IPS-11a (cell line): ENCODE measurements around the gene TIMP3.

Experiments used
- H3K4me3 ChIP-seq: one replicate; pipeline ENCODE4 v1.5.1; 2013; ENCODE audit warnings: low read depth, low read length, control low read depth

Gene TIMP3

DNA sequence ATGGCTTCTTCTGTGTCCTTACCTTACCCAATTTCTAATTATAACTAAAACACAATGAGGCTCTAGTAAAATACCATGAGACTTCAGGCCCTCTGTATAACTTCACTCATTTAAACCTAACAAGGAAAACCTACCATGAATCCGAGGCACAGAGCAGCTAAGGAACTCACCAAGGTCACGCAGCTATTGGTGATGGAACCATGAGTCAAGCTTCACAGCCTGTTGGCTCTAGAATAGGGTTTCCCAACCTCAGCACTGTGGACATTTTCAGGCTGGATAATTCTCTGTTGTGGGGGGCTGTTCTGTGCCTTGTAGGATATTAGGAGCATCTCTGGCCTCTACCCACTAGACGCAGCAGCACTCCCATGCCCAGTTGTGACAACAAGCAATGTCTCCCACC is 75.7 kb downstream of the TIMP3 start:
- H3K4me3 ChIP-seq: no peak overlapping the region

DNA sequence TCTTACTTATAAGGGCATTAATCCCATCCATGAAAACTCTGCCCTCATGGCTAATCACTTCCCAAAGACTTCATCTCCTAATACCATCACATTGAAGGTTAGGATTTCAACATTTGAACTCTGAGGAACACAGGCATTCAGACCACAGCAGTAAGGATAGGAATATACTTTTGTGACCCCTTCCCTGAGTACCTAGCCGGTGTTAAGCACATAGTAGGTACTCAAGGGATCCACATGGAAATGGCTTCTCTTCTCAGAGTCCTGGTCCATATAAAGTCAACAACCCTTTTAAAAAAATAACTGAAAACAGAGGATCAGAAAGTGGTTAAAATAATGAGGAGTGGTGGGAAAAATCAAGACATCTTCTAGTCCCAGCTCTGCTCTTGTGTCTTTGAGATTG is 78.0 kb downstream of the TIMP3 start:
- no peak overlapping the region for H3K4me3 ChIP-seq

DNA sequence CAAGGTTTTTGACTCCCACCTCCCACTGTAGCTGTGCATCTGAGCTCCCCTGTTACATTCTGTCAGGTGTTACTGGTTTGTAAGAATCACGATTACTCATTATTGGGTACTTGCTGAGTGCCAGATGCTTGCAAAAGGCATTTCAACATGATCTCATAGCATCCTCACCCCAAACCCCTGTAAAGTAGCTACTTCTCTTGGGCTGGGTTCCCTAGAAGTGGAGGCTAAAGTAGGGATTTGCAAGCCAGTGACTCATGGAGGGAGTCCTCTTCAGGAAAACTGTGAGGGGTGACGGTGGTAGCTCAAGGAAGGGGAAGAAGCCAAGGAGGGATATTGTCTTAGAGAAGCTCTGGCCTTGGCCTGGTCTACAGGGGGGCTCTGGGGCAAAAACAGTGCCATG is 78.6 kb downstream of the TIMP3 start:
- no peak overlapping the region for H3K4me3 ChIP-seq

DNA sequence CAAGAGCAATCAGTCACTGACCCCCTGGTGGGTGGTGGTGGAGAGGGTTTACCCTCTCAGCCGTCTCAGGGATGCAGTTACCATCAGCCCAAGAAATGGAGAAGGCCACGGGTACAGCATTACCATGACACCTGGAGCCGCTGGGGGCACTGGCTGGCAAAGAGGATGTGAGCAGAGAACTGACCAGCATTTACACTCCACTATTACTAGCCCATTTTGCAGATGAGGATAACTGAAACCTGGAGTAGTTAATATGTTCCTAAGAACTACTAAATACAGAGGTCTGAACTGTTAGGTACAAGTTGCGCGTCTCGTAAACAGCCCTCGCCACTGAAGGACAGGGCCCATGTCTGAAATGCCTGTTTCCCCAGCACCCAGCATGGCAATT is 79.0 kb downstream of the TIMP3 start:
- no peak overlapping the region for H3K4me3 ChIP-seq

DNA sequence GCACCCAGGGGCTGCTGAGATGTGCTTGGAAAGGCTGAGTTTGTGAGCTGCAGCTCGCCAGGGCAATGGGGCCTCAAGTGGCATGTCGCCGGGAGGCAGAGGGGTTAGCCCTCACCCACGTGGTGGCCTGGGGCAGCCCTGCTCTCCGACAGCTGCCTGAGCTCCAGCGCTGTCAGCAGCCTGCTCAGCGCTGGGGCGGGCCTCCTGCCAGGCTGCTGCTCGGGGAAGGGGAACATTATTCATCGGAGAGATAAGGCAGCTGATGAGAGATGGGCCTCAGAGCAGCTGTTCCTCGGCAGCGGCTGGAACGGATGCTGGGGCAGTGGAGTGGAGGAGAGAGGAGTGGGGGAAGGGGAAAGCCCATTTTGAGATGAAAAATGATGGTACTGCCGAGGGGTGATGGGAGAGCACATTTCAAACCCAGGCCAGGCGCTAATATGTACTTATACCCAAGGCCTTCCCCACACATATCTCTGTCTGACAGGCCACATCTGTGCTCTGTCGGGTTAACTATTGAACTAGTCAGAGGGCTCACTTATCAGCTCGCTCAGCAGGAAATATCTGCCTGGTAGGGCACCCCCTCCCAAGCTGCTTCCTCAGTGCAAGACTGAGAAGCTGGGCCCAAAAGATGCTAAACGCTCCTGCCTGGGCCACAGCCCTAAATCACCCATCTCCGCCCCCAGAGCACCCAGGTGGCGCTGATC is 79.5 kb downstream of the TIMP3 start:
- no peak overlapping the region for H3K4me3 ChIP-seq

DNA sequence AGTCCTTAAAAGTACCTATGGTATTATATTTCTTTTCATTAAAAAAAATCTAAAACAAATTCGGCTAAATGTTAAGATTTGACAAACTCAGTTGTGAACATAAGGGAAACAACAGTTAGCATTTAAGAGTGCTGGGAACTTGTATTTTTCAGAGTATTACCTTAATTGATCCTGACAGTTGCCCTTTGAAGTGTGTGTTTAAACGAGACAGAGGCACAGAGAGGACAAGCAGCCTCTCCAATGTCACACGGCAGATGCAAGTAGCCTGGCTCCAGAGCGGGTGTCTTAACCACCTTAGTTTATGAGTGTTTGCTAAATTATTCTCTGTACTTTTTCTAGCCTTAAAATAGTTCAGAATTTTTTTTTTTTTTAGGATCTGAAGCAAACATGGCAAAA is 80.9 kb downstream of the TIMP3 start:
- no peak overlapping the region for H3K4me3 ChIP-seq

DNA sequence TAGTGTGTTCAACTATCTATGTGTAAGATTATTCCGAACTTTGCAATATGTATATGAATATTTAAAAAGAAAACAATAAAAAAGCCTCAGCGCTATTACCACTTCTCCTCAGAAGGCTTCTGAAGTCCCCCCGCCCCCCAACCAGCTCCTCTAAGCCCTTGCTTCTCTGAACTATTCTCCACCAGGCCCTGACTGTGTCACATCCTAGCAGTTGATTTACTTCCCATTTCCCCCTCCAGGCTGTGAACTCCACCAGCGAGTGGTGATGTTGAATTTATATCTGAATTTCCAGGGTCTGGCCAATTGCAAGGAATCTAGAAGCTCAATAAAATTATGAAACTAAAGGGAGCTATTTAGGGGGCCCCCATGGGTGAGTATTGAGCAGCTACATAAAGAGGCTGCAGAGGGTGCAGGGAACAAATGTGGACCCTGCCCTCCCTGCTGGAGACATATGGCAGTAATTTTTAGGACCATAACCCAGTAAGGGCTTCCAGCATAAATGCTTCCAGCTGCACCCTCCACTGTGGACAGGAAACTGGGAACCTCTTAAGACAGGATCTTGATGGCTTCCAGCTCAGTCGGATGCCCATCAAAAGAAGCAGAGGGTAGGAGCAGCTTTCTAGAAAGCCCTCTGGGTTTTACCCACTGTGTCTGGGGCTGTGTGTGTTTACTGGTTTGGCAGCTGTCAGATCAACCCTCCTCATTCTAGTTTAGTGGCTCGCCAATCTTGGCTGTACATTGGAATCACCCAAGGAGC is 81.4 kb downstream of the TIMP3 start:
- H3K4me3 ChIP-seq: no peak overlapping the region

DNA sequence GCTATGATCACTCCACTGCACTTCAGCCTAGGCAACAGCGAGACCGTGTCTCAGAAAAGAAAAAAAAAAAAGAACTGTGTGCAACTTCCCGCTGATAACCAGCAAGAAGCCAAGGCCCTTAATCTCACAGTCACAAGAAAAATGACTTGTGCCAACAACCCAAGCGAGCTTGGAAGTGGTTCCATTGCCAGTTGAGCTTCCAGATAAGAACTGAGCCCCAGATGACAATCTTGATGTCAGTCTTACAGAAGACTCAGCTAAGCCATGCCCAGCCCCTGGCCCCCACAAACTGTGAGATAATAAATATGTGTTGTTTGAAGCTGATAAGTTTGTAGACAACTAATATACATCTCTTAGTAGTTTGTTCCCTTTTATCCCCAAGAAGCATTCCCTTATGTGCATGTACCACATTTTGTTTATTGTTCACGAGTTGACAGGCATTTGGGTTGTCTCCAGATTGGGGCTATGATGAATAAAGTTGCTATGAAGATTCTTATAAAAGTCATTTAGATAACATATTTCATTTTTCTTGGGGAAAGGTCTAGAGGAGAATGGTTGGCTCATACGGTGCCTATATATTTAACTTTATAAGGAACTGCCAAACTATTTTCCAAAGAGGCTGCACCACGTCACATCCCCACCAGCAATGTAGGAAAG is 85.9 kb downstream of the TIMP3 start:
- H3K4me3 ChIP-seq: no peak overlapping the region

DNA sequence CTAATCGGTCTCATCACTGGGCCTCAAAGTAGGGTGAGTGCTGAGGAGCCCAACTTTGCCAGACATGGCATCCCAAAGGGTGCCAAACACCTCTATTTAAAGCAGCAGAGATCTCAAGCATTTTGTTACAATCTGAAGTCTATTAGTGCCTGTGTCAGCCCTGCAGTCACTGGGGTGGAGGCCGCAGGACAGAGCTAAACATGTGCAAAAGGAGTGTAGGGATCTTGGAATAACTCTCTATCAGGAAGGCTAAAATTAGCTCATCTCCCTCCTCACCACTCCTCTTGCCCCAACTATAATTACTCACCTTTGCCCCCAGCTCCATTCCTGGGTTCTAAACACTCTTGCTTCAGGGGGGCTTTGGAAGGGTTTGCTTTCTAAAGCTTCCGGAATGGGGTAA is 87.5 kb downstream of the TIMP3 start:
- no peak overlapping the region for H3K4me3 ChIP-seq

DNA sequence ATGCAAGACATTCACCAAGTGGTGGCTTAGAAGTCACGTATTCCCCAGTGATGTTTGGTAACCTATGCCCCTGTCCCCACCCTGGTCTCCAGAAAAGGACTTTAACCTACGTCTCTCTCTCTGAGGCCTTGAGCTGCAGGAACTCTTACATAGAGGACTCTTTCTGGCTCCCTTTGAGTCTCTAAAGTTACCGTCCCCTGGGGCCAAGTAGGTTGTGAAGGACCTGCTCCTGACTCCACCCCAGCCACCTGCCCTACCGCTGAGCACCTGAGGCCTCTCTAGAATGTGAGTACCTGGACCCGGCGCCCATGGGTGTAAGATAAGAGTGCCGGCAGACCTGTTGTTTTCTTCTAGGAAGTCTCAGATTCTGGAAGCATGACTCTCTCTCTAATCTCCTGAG is 95.4 kb downstream of the TIMP3 start:
- H3K4me3 ChIP-seq: no peak overlapping the region

DNA sequence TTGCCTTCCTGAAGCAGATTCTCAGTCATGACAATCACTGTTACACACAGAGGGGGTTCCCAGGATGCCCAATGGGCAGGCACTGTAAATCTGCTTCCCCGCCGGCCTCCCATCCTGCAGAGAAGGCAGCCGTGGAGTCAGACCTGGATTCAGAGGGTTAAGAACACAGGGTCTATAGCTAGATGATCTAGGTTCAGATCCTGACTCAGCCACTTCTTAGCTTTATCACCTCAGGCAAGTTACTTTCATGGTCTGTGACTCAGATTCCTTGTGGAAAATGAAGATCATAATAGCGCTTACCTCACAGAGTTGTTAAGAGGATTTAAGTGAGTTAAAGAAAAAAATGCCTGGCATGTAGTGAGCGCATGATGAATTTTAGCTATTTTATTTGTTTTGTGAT is 95.9 kb downstream of the TIMP3 start:
- H3K4me3 ChIP-seq: no peak overlapping the region

DNA sequence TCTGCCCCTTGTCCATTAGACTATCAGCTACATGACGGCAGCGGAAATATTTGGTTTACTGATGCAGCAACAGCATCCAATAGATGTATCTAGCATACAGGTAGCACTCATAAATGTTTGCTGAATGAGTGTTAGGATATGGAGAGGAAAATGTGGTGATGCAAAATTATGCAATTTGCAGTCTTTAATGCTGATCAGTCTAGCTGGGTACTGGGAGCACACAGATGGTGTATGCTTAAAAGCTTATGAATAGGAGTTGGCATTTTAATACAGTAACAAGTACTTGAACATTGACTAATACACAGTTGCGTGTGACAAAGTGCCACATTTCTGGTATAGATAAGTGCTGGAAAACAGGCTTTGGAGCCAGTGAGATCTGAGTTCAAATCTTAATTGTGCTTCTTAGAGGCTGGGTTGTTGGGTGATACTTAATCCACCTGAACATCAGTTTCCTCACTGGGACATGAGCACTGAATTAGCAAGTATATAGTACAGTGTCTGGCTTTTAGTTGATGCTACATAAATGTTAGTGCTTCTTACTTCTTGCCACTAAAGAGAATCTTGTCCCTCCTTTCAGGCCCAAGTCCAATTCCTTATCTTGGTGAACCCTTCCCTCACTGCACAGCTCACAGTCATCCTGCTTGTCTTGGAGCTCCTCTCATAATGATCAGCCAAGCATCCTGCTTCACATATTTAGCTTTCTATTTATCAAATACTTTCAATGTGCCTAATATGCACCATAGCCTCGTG is 99.6 kb downstream of the TIMP3 start:
- no peak overlapping the region for H3K4me3 ChIP-seq

DNA sequence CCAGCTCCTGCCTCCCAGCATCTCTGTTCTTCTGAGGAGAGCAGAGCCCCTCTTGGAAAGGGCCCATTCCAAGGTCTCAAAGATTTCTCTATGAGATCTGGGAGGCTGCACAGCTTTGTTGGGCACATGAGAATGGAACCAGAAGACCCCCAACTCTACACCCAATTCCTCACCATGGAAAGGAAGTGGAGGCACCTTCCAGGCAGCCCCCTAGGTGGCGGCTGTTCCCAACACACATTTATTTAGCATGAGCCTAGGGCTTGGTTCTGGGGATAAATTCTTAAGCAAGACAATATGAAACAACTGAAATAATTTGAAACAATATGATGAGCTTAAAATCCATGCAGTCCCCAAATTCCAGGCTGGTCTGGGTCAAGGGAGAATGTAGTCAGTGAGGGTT is 100.4 kb downstream of the TIMP3 start:
- no peak overlapping the region for H3K4me3 ChIP-seq

DNA sequence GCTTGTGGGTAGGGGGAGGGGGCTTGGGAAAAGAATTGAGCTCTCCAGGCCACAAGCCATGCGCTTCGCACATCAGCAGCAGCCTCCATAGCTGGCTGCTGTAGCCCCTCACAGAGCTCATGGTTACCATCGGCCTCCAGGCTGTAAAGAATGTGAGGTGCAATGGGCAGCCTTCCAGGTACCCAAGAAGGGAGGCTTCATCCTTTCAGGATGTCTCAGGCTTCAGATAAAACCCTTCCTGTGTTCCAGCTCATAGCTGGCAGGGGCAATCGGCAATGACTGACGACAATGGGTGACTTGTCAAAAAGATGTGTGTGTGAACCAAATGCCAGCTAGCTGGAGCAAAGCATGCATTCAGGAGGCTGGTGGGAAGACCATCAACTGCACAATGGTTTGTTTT is 102.0 kb downstream of the TIMP3 start:
- H3K4me3 ChIP-seq: no peak overlapping the region

DNA sequence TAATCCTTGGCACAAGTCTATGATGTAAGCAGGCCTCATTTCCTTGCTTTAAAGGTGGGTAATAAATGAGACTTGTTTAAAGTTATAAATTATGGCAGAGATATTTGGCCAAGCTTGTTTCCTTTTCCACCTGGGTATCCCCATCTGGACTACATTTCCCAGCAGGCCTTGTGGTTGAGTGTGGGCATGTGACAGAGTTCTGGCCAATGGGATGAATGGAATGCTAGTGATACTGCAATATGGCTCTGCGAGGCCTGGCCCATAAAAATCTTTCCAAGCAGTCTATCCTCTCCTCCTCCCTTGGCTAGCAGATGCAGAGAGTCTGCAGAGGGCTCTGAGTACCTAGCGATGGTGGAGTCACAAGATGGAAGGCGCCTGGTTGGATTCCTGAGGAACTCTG is 102.5 kb downstream of the TIMP3 start:
- H3K4me3 ChIP-seq: no peak overlapping the region

DNA sequence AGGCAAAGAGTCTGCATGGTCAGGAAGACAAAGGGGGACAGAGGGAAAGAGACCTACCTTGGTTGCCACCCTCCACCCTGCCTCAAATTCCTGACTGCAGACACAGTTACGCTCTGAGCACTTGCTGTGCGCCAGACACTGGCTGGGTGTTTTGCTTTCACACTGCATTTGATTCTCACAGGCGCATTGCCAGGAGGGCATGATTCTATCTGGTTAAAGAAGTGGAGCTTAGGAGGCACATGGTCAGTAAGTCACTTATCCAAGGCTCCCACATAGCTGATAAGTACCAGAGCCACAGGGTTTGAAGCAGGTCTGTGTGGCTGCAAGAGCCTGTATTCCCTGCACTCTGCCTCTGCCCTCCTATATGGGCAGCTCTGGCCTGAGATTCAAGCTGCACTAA is 103.9 kb downstream of the TIMP3 start:
- no peak overlapping the region for H3K4me3 ChIP-seq

DNA sequence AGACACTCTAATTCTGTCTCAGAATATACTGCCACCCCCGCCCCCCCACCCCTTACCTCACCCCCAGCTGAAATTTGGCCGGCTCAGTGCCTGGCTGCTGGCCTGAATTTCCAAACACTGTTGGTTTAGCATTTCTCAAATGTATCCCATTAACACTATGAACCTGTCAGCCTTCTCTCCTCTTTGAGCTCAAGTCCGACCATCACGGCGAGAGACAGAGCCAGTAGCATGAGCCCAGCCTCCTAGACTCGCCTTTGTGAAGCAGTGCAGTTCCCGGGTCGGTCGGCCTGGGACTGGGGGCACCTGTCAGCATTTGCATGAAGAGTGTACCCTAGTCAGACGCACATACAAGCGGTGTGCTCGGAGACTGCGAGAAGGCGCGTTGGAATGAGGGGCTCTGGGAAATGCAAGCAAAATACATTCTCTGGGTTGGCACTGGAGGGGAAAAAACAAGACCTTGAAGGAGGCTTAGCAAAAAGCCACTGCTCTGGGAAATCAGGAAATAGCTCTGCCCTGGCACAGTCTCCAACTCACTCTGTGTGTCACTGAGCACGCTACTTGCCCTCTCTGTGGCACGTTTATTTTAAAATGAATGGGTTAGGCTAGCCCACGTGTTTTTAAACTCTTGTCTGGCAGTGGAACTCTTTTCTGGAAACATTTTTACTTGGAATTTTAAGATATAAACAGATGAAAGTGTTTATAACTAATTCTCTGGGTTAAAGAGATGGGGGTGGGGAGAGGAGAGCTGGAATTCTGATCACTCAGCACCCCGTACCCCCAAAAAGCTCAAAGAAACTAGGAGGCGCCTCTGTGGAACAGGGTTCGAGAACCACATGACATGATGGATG is 108.3 kb downstream of the TIMP3 start:
- no peak overlapping the region for H3K4me3 ChIP-seq

DNA sequence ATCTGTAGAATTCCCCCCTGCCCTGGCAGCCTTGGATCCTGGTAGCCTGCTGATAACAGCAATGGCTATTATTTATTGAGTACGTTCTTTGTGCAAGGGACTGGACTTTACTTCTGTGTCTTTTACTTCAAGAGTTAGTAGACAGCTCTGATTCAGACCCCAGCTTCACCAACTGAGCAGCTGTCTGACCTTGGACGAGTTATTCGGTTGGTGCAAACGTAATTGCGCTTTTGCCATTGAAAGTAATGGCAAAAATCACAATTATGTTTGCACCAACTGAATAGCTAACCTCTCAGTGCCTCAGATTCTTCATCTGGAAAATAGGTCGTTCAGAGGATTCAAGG is 108.9 kb downstream of the TIMP3 start:
- H3K4me3 ChIP-seq: no peak overlapping the region

DNA sequence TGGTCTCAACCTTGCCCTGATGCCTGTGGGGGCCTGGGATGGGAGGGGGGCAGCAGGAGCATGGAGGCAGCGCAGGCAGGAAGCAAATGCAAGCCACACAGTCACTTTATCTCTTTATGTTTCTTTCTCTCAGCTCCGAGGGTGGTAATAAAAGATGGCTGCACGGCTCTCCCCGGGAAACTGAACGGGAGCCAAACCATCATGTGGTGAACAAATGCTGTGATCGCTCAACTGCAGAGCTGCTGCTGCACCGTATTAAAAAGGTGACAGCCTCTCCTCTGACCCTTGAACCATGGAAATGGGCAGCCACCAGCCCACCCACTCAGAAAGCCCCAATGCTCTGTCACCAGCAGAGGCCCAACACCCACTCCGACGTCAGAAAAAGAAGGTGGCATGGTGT is 110.0 kb downstream of the TIMP3 start:
- H3K4me3 ChIP-seq: no peak overlapping the region
